GM12891 (cell line): ENCODE data around the gene TFDP1.
"Not testable (repeated sequence)": the region's sequence is repeated elsewhere in the genome, so short reads cannot be mapped to it uniquely, and the experiment has no call there.

ENCODE experiments used
- PAX5 ChIP-seq: IDR thresholded peaks from 2 replicates; pipeline ENCODE4 v1.6.1; 2011; ENCODE audit warnings: low read length, moderate library complexity, mild to moderate bottlenecking; ENCODE audit not compliant: insufficient read depth, severe bottlenecking
- POLR2A ChIP-seq: IDR thresholded peaks from 2 replicates; pipeline ENCODE4 v1.6.1; 2011; ENCODE audit warnings: low read depth, low read length, control low read depth
- POLR2AphosphoS5 ChIP-seq: IDR thresholded peaks from 2 replicates; pipeline ENCODE4 v1.6.1; 2011; ENCODE audit warnings: low read depth, low read length, control low read depth
- SPI1 ChIP-seq: IDR thresholded peaks from 2 replicates; pipeline ENCODE4 v1.6.1; 2011; ENCODE audit warnings: low read depth, low read length, control low read depth
- TAF1 ChIP-seq: IDR thresholded peaks from 2 replicates; pipeline ENCODE4 v1.6.1; 2011; ENCODE audit warnings: low read depth, low read length, control low read depth

DNA sequence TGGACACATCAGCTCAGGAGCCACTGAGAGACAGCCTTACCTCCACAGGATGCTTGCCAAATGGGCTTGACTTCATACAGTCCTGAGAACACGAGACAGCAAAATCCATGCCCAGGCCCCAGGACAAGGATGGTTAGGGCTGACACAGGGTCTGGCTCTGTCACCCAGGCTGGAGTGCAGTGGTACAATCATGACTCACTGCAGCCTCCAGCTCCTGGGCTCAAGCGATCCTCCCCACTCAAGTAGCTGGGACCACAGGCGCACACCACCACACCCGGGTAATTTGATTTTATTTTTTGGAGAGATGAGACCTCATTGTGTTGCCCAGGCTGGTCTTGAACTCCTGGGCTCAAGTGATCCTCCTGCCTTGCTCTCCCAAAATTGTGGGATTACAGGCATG lies 21.0 kb upstream of the TFDP1 start:
- TF ChIP-seq POLR2AphosphoS5, TAF1, POLR2A, PAX5, SPI1: not testable (repeated sequence)
